Retinal pigment epithelial cell (primary cell): Measurements from ENCODE around the gene CDADC1.

ENCODE experiments used
- DNase-seq: peaks from one replicate; pipeline ENCODE4 v3.0.0-alpha.2; 2010; ENCODE audit warnings: low read depth
- H3K4me3 ChIP-seq: 2 replicates; pipeline ENCODE4 v1.5.1; 2011; ENCODE audit warnings: mild to moderate bottlenecking, low read length, control low read depth, moderate library complexity
- CTCF ChIP-seq: conservative IDR thresholded peaks from 2 replicates; pipeline ENCODE4 v1.5.1; 2011; ENCODE audit warnings: low read depth, low read length, control low read depth, inconsistent platforms

Gene CDADC1

GRCh38 chr13:49298903-49299605 is 51.3 kb downstream of the CDADC1 start:
- H3K4me3 ChIP-seq: no peak overlapping the region
- peak; percentile 60 for DNase-seq
- TF ChIP-seq CTCF: no peak

GRCh38 chr13:49300276-49300675 is 52.6 kb downstream of the CDADC1 start:
- TF ChIP-seq CTCF: no peak
- DNase-seq: no peak

GRCh38 chr13:49300739-49301589 is 53.2 kb downstream of the CDADC1 start:
- peak; percentile 86 for TF ChIP-seq CTCF

More at GRCh38 chr13:49300276-49300675, 52.6 kb downstream of the CDADC1 start:
- H3K4me3 ChIP-seq: no peak overlapping the region

GRCh38 chr13:49302222-49302621 is 54.5 kb downstream of the CDADC1 start:
- no peak overlapping the region for H3K4me3 ChIP-seq
- no peak for TF ChIP-seq CTCF
- no peak for DNase-seq

More at GRCh38 chr13:49300739-49301589, 53.2 kb downstream of the CDADC1 start:
- no peak overlapping the region for H3K4me3 ChIP-seq
- DNase-seq: no peak

- no peak for TF ChIP-seq CTCF
- no peak overlapping the region for H3K4me3 ChIP-seq
- DNase-seq: no peak
These were observed 55.1 kb downstream of the CDADC1 start for GRCh38 chr13:49302817-49303216.

GRCh38 chr13:49303533-49304252 is 56.0 kb downstream of the CDADC1 start:
- TF ChIP-seq CTCF: no peak
- no peak overlapping the region for H3K4me3 ChIP-seq
- DNase-seq: no peak
